Neutrophil (primary cell): Measurements from ENCODE around the gene POLK.

Experiments
- H3K27ac ChIP-seq: fragments of 200-600 bp; sonication (generic); 2 replicates; pipeline ENCODE4 v1.5.1; 2016; ENCODE audit warnings: mild to moderate bottlenecking, moderate library complexity
- H3K27me3 ChIP-seq: fragments of 200-600 bp; sonication (generic); 2 replicates; pipeline ENCODE4 v1.6.0; 2016; ENCODE audit warnings: mild to moderate bottlenecking
- H3K36me3 ChIP-seq: fragments of 200-600 bp; sonication (generic); 2 replicates; pipeline ENCODE4 v1.5.1; 2017
- H3K4me1 ChIP-seq, 2 experiments: fragments of 200-600 bp in 1 of 2; sonication (generic) in 1 of 2; 1 replicate in 1 of 2; 2 replicates in 1 of 2; pipeline versions ENCODE4 v1.5.1 to v1.6.1; 2013 to 2016; ENCODE audit warnings: low read depth in 1 of 2, low read length in 1 of 2, mild to moderate bottlenecking in 1 of 2, moderate library complexity in 1 of 2; ENCODE audit not compliant: control insufficient read depth in 1 of 2, insufficient read depth in 1 of 2
- H3K4me3 ChIP-seq, 2 experiments: fragments of 200-600 bp in 1 of 2; sonication (generic) in 1 of 2; 1 replicate in 1 of 2; 2 replicates in 1 of 2; pipeline ENCODE4 v1.5.1; 2013 to 2016; ENCODE audit warnings: low read depth in 1 of 2, low read length in 1 of 2, mild to moderate bottlenecking in 1 of 2, moderate library complexity in 1 of 2
- H3K9me3 ChIP-seq: fragments of 200-600 bp; sonication (generic); 2 replicates; pipeline ENCODE4 v1.5.1; 2016
- CTCF ChIP-seq: fragments of 200-600 bp; sonication (generic); IDR thresholded peaks from 2 replicates; pipeline ENCODE4 v1.5.1; 2016; ENCODE audit warnings: antibody characterized with exemption

Gene POLK

GRCh38 chr5:75616371-75616881 lies 104.7 kb downstream of the POLK start:
- H3K9me3 ChIP-seq, result no peaks in the 10 kb centered on the region
- no peak for TF ChIP-seq CTCF
- no peak overlapping the region for H3K27ac ChIP-seq

GRCh38 chr5:75616971-75617621 lies 105.4 kb downstream of the POLK start:
- H3K4me3 ChIP-seq, result no peak overlapping the region
- no peaks in the 10 kb centered on the region for H3K9me3 ChIP-seq
- no peak for TF ChIP-seq CTCF
- H3K36me3 ChIP-seq, result no peaks in the 10 kb centered on the region
- H3K27me3 ChIP-seq, result peaks cover 37% of the 10 kb centered on the region
- H3K27ac ChIP-seq, result no peak overlapping the region
- no peaks in the 10 kb centered on the region for H3K4me1 ChIP-seq

More at GRCh38 chr5:75616371-75616881, 104.7 kb downstream of the POLK start:
- Histone ChIP-seq H3K4me3 (no peak overlapping the region), H3K27me3 (peaks cover 43% of the 10 kb centered on the region), H3K36me3 (no peaks in the 10 kb centered on the region), H3K4me1 (peaks cover 4 to 5% of the 10 kb centered on the region in 2 experiments)

- Histone ChIP-seq H3K27ac (no peak overlapping the region), H3K27me3 (peaks cover 29% of the 10 kb centered on the region), H3K9me3 (no peaks in the 10 kb centered on the region), H3K36me3 (no peaks in the 10 kb centered on the region), H3K4me1 (no peaks in the 10 kb centered on the region), H3K4me3 (no peak overlapping the region)
- TF ChIP-seq CTCF, result no peak
Observed at GRCh38 chr5:75617736-75618352, 106.2 kb downstream of the POLK start.

GRCh38 chr5:75620184-75620959 lies 108.7 kb downstream of the POLK start:
- Histone ChIP-seq H3K27ac (no peak overlapping the region), H3K27me3 (peaks cover 13% of the 10 kb centered on the region), H3K4me1 (no peaks in the 10 kb centered on the region), H3K4me3 (no peak overlapping the region), H3K36me3 (no peaks in the 10 kb centered on the region), H3K9me3 (no peaks in the 10 kb centered on the region)
- no peak for TF ChIP-seq CTCF

- no peaks in the 10 kb centered on the region for H3K9me3 ChIP-seq
- TF ChIP-seq CTCF, result no peak
- H3K4me1 ChIP-seq, result no peaks in the 10 kb centered on the region
- no peak overlapping the region for H3K4me3 ChIP-seq
- no peak overlapping the region for H3K27ac ChIP-seq
- no peaks in the 10 kb centered on the region for H3K36me3 ChIP-seq
- H3K27me3 ChIP-seq, result peaks cover 13% of the 10 kb centered on the region
Observed at GRCh38 chr5:75622564-75622963, 110.9 kb downstream of the POLK start.
